ENCODE measurements around the gene WFDC10A.
"Not testable (repeated sequence)": the region's sequence is repeated elsewhere in the genome, so short reads cannot be mapped to it uniquely, and the experiment has no call there.

WFDC10A gene

DNA sequence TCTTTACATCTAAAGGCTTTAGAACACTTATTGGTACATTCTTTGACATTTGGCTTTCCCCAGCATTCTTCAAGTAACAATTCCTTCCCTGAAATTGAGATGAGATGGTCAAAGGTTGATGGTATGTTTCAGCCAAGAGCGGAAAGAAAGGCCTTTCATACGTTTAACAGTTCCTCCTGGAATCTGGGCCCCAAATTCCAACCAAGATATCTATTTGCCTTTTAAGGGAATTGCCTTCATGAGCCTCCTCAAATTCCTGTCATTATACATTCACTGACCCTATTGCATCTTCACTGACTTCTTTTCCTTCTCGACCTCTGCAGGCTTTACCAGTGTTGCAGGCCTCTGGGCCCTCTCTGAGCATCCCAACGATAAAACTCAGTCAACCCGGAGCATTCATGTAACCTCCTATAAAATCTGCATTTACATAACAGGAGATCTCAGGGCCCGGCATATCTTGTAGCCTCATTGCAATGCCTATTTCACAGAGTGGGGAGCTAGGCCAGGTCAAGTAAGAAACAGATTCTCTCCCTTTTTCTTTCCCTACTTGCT lies 19.8 kb downstream of the WFDC10A start:
- no peak for DNase-seq

DNA sequence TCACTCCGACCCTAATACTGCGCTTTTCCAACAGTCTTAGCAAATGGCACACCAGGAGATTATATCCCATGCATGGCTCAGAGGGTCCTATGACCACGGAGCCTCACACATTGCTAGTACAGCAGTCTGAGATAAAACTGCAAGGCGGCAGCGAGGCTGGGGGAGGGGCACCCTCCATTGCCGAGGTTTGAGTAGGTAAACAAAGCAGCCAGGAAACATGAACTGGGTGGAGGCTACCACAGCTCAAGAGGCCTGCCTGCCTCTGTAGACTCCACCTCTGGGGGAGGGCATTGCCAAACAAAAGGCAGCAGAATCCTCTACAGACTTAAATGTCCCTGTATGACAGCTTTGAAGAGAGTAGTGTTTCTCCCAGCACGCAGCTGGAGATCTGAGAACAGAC lies 22.2 kb downstream of the WFDC10A start:
- DNase-seq, result not testable (repeated sequence)

DNA sequence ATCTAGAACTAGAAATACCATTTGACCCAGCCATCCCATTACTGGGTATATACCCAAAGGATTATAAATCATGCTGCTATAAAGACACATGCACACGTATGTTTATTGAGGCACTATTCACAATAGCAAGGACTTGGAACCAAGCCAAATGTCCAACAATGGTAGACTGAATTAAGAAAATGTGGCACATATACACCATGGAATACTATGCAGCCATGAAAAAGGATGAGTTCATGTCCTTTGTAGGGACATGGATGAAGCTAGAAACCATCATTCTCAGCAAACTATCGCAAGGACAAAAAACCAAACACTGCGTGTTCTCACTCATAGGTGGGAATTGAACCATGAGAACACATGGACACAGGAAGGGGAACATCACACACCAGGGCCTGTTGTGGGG lies 27.5 kb downstream of the WFDC10A start:
- DNase-seq, result not testable (repeated sequence)

DNA sequence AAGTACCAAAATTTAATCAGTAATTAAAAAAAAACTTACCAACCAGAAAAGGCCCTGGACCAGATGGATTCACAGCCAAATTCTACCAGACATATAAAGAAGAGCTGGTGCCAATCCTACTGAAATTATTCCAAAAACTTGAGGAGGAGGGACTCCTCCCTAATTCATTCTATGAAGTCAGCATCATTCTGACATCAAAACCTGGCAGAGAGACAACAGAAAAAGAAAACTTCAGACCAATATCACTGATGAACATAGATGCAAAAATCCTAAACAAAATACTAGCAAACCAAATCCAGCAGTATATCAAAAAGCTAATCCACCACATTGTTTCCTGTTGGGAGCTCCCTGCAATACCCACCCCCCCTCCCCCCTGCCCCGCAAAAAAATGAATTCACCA lies 40.6 kb downstream of the WFDC10A start, which contains the start of gene WFDC11:
WFDC11 (minus strand) TSS at position 101 of the 400 bp plus-strand sequence. CDS start 19,639 bp downstream, outside the sequence.
- DNase-seq, result no peak

DNA sequence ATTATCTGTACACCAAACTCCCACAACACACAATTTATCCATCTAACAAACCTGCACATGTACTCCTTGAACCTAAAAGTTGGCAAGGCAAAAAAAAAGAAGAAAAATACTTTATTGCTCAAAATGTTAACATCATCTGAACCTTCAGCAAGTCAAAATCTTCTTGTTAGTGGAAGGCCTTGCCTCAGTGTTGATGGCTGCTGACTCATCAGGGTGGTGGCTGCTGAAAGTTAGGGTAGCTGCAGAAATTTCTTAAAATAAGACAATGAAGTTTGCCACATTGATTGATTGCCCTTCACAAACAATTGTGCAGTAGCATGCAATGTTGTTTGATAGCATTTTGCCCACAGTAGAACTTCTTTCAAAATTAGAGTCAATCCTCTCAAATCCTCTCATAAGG lies 43.2 kb downstream of the WFDC10A start:
- no peak for DNase-seq

DNA sequence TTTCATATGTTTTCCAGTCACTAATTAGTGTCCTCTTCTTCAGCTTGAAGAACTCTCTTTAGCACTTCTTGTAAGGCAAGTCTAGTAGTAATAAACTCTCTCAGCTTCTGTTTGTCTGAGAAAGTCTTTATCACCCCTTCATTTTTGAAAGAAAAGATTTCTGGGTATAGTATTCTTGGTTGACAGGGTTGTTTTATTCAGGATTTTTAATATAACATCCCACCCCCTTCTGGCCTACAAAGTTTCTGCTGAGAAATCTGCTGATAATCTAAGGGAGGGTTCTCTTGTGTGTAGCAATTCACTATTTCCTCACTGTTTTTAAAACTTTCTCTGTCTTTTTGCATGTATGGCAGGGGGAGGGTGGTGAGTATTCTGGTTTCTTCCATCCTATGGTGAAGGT lies 50.1 kb downstream of the WFDC10A start:
- no peak for DNase-seq

Data from activated CD8-positive, alpha-beta memory T cell treated with anti-CD3 and anti-CD28 coated beads, Interleukin-2, amount 50 U/mL, for 48 hours (primary cell).